ENCODE results near the gene PRR11. TPM values are rescaled to one million over a fixed set of nuclear protein-coding genes. Genes with fewer than 3 reads are reported as not detected.

The PRR11 gene
- total and polyA plus RNA-seq, 2 experiments from 2014 or later: 3.6 to 3.8 TPM

DNA sequence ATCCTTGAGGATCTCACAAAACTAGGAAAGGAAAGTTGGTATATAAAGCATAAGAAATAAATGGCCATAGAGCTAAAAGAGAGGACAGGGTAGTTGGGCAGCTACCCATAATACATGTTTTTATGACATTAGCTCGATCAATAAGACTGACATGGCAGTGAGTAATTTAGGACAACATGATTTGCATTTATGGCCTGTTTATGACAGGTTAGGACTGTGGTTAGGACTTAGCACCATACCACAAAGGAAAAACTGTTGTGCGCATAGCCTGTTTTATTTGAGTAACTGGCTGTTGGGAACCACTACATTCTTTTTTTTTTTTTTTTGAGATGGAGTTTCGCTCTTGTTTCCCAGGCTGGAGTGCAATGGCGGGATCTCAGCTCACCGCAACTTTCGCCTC lies 30.9 kb upstream of the PRR11 start:
- no peaks in the 10 kb centered on the region for H4K20me1 ChIP-seq (ENCODE audit: insufficient read depth, poor library complexity, severe bottlenecking)
- no peak for TF ChIP-seq EZH2phosphoT487 (IDR thresholded peaks at IDR 0.05; ENCODE audit: low read depth, severe bottlenecking, unreplicated experiment)
- no peak for TF ChIP-seq EZH2 (IDR thresholded peaks at IDR 0.05; ENCODE audit: borderline replicate concordance)
- no peak for TF ChIP-seq CTCF (IDR thresholded peaks at IDR 0.05; ENCODE audit: poor library complexity)
- H3K27ac ChIP-seq: no peak overlapping the region
- no peaks in the 10 kb centered on the region for H3K9me2 ChIP-seq (replicated peaks; ENCODE audit: insufficient read depth)
- no peaks in the 10 kb centered on the region for H3K36me3 ChIP-seq (replicated peaks; ENCODE audit: insufficient read depth, low read depth)
- no peaks in the 10 kb centered on the region for H3K9me3 ChIP-seq (ENCODE audit: low read depth)
- H3K27me3 ChIP-seq: no peaks in the 10 kb centered on the region
- peaks cover 24% of the 10 kb centered on the region for H3K79me2 ChIP-seq
- 95% methylated on average over 6 of the region's 6 CpGs for WGBS (ENCODE audit: low lambda C conversion rate, missing lambda C conversion rate)
- no peak overlapping the region for H3K4me3 ChIP-seq
- H3K4me2 ChIP-seq: no peak overlapping the region
- DNase-seq (ENCODE audit: low spot score): no peak
- no peaks in the 10 kb centered on the region for H3K4me1 ChIP-seq (ENCODE audit: insufficient read depth)
- H2AFZ ChIP-seq: no peak overlapping the region

DNA sequence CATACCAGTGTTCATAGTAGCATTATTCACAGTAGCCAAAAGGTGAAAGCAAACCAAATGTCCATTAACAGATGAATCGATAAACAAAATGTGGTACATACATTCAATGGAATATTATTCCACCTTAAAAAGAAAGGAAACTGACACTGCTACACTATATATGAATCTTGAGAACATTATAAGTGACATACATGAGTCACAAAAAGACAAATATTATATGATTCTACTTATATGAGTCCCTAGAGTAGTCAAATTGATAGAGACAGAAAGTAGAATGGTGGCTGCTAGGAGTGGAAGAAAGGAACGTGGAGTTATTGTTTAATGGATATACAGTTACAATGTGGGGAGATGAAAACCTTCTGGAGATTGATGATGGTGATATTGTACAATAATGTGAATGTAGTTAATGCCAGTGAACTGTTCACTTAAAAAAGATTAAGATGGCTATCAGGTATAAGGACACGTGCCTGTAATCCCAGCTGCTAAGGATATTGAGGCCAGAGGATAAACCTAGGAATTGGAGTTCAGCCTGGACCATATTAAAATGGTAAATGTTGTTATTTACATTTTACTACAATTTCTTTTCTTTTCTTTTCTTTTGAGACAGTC lies 28.6 kb upstream of the PRR11 start:
- Histone ChIP-seq H3K27me3 (no peaks in the 10 kb centered on the region), H4K20me1 (ENCODE audit: insufficient read depth, poor library complexity, severe bottlenecking) (no peaks in the 10 kb centered on the region), H3K27ac (no peak overlapping the region), H3K4me1 (ENCODE audit: insufficient read depth) (no peaks in the 10 kb centered on the region), H3K4me2 (no peak overlapping the region), H2AFZ (no peak overlapping the region), H3K9me2 (replicated peaks; ENCODE audit: insufficient read depth) (no peaks in the 10 kb centered on the region), H3K4me3 (no peak overlapping the region), H3K9me3 (ENCODE audit: low read depth) (no peaks in the 10 kb centered on the region), H3K36me3 (replicated peaks; ENCODE audit: insufficient read depth, low read depth) (no peaks in the 10 kb centered on the region), H3K79me2 (peaks cover 36% of the 10 kb centered on the region)
- TF ChIP-seq EZH2phosphoT487 (IDR thresholded peaks at IDR 0.05; ENCODE audit: low read depth, severe bottlenecking, unreplicated experiment): no peak
- no peak for TF ChIP-seq CTCF (IDR thresholded peaks at IDR 0.05; ENCODE audit: poor library complexity)
- no peak for TF ChIP-seq EZH2 (IDR thresholded peaks at IDR 0.05; ENCODE audit: borderline replicate concordance)
- no peak for DNase-seq (ENCODE audit: low spot score)
- 79% methylated on average over 3 of the region's 3 CpGs for WGBS (ENCODE audit: low lambda C conversion rate, missing lambda C conversion rate)

DNA sequence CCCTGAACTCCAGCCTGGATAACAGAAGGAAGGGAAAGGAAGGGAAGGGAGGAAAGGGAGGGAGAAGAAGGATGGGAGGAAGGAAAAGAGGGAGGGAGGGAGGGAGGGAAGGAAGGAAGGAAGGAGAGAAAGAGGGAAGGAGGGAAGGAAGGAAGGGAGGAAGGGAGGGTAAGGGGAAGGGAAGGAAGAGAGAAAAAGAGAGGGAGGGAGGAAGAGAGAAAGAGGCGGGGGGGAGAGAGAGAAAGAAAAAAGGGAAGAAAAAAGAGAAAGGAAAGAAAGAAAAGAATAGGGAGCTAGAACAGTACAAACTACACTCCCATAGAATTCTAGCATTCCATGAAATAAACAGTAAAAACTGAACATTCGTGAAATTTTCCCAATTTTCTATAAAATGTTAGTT lies 25.7 kb upstream of the PRR11 start:
- peaks cover 57% of the 10 kb centered on the region for H3K79me2 ChIP-seq

More for the DNA sequence above, 25.7 kb upstream of the PRR11 start:
- TF ChIP-seq CTCF (IDR thresholded peaks at IDR 0.05; ENCODE audit: poor library complexity) (no peak), EZH2 (IDR thresholded peaks at IDR 0.05; ENCODE audit: borderline replicate concordance) (no peak), EZH2phosphoT487 (IDR thresholded peaks at IDR 0.05; ENCODE audit: low read depth, severe bottlenecking, unreplicated experiment) (no peak)
- Histone ChIP-seq H3K27me3 (no peaks in the 10 kb centered on the region), H3K4me3 (no peak overlapping the region), H3K9me2 (replicated peaks; ENCODE audit: insufficient read depth) (no peaks in the 10 kb centered on the region), H3K9me3 (ENCODE audit: low read depth) (no peaks in the 10 kb centered on the region), H3K4me1 (ENCODE audit: insufficient read depth) (no peaks in the 10 kb centered on the region), H3K36me3 (replicated peaks; ENCODE audit: insufficient read depth, low read depth) (no peaks in the 10 kb centered on the region), H2AFZ (no peak overlapping the region), H3K27ac (no peak overlapping the region), H4K20me1 (ENCODE audit: insufficient read depth, poor library complexity, severe bottlenecking) (no peaks in the 10 kb centered on the region), H3K4me2 (no peak overlapping the region)
- DNase-seq (ENCODE audit: low spot score): no peak
- WGBS (ENCODE audit: low lambda C conversion rate, missing lambda C conversion rate): 100% methylated on average over 1 of the region's 2 CpGs
